ENCODE results near the gene AGAP1. TPM values are rescaled to one million over a fixed set of nuclear protein-coding genes. Genes with fewer than 3 reads are reported as not detected.

The AGAP1 gene
- polyA plus RNA-seq, 1 experiment = 12.4 TPM

DNA sequence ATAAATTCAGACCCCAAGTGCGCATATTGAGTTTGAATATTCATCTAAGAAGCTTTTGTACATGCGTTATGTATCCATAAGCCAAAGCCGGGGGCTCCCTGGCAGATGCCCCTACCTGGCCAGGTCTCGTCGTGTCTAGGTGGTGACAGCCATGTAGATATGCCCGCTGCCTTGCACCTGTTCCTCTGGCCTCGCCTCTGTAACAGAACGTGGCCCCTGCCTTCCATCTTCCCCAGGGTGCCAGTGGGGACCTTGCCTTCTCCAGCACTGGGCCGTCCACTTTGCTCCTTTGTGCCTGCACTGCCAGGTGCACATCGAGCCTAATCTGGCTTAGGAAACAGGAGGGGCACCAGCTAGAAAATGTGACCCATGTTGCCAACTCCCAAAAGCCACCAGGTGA lies 198.2 kb downstream of the AGAP1 start:
- CTCF ChIA-PET = interaction anchor here (0.5 kb wide), 1 partner anchor 38 kb away, joined by 5 read pairs; no protein-coding TSS in a partner anchor
- Histone ChIP-seq H3K27ac (ENCODE audit: low read depth, low read length) (no peak overlapping the region), H3K27me3 (ENCODE audit: control insufficient read depth, insufficient read depth, low read length) (no peaks in the 10 kb centered on the region), H3K9me3 (ENCODE audit: control insufficient read depth, insufficient read depth, low read length) (no peaks in the 10 kb centered on the region), H3K4me3 (ENCODE audit: low read depth, low read length) (no peak overlapping the region)
- DNase-seq (ENCODE audit: low read depth, low spot score) = no peak
- TF ChIP-seq, protein P1, sequence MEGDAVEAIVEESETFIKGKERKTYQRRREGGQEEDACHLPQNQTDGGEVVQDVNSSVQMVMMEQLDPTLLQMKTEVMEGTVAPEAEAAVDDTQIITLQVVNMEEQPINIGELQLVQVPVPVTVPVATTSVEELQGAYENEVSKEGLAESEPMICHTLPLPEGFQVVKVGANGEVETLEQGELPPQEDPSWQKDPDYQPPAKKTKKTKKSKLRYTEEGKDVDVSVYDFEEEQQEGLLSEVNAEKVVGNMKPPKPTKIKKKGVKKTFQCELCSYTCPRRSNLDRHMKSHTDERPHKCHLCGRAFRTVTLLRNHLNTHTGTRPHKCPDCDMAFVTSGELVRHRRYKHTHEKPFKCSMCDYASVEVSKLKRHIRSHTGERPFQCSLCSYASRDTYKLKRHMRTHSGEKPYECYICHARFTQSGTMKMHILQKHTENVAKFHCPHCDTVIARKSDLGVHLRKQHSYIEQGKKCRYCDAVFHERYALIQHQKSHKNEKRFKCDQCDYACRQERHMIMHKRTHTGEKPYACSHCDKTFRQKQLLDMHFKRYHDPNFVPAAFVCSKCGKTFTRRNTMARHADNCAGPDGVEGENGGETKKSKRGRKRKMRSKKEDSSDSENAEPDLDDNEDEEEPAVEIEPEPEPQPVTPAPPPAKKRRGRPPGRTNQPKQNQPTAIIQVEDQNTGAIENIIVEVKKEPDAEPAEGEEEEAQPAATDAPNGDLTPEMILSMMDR (IDR thresholded peaks at IDR 0.05; ENCODE audit: low read depth, low read length) = no peak
- POLR2A ChIA-PET = no interaction called here

DNA sequence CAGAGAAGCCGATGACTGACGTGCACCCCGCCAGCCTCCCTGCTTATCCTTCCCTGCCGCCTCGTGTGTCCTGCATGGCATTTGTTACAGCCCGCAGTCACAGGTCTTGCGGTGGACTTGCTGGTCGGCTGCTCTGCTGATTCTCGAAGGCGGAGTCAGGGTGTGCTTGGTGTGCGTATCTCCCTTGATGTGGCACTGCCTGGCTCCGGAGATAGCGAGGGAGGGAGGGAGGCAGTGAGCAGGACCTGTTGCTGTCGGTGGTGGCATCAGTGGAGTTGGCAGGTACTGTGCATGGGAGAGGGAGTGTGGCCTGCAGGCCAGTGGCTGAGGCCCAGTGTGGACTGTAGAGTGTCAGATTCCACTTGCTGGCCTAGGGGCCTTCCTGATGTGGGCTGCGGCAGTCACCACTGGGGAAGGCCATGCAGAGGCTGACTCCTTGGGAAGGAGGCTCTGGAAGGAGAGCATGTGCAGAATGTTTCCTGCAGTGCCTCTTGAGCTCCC lies 198.9 kb downstream of the AGAP1 start:
- DNase-seq (ENCODE audit: low read depth, low spot score) = no peak
- TF ChIP-seq, protein P1 (IDR thresholded peaks at IDR 0.05; ENCODE audit: low read depth, low read length) = no peak
- POLR2A ChIA-PET = no interaction called here
- Histone ChIP-seq H3K27ac (ENCODE audit: low read depth, low read length) (no peak overlapping the region), H3K27me3 (ENCODE audit: control insufficient read depth, insufficient read depth, low read length) (no peaks in the 10 kb centered on the region), H3K4me3 (ENCODE audit: low read depth, low read length) (no peak overlapping the region), H3K9me3 (ENCODE audit: control insufficient read depth, insufficient read depth, low read length) (no peaks in the 10 kb centered on the region; the same call in 1 of the 2 replicates)
- CTCF ChIA-PET = interaction anchor here (2.1 kb wide), 1 partner anchor 98 kb away, joined by 6 read pairs; no protein-coding TSS in a partner anchor

DNA sequence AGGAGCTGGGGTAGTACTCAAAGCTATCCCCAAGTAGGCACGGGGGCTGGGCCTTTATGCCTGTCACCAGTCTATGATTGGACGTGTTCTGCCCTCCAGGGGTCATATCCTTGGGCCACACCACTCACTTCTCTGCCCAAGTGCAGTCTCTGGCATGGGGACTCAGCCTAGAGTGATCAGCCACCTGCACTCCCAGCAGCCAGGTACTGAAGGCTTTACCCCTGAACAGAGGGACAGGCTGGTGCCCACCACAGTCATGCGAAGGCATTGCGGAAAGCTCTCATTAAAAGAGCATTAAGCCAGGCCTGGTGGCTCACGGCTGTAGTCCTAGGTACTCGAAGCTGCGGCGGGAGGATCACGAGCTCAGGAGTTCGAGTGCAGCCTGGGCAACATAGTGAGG lies 199.4 kb downstream of the AGAP1 start:
- TF ChIP-seq, protein P1 (IDR thresholded peaks at IDR 0.05; ENCODE audit: low read depth, low read length) = no peak
- Histone ChIP-seq H3K4me3 (ENCODE audit: low read depth, low read length) (no peak overlapping the region), H3K9me3 (ENCODE audit: control insufficient read depth, insufficient read depth, low read length) (peaks cover 4% of the 10 kb centered on the region; the same call in 1 of the 2 replicates), H3K27ac (ENCODE audit: low read depth, low read length) (no peak overlapping the region), H3K27me3 (ENCODE audit: control insufficient read depth, insufficient read depth, low read length) (no peaks in the 10 kb centered on the region)
- POLR2A ChIA-PET = no interaction called here
- DNase-seq (ENCODE audit: low read depth, low spot score) = no peak
- CTCF ChIA-PET = interaction anchor here (2.1 kb wide), 1 partner anchor 98 kb away, joined by 6 read pairs; no protein-coding TSS in a partner anchor

DNA sequence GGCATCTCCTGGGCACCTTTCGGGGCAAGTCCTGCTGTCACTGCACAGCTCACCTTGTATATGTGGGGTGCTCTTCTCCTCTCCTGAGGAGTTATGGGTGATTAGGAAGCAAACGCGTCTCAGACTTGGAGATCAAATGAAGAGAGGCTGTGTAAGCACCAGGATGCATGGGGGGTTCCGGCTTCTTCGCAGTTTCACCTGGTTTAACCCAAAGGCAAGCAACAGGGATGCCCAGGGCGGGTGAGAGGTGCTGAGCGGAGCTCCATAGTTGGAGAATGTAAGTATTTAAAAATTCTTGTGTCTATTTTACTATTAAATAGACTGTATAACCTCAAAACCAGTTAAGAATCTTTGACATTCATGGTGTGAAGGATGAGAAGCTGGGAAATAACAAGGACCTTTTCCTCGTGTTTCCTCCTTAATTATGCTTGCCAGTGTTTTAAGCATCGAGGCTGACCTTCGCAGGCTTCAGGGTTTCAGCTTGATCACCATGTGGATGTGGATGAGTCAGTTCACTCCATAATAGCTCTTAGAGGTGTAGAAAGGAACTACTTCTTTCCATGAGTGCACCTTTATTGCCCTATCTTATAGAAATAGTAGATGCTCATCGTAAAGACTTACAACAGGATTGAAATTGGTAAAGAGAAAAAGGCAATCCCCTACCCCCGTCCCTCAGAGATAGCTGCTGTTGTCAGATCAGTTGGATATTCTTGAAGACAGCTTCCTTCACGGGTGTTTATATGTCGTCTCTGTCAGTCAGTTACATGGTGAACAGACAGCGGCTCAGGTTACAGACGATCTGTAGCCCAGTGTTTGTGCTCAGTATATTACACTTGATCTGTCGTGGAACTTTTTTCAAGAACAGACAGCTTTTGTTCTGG lies 201.1 kb downstream of the AGAP1 start:
- no peak for DNase-seq (ENCODE audit: low read depth, low spot score)
- peaks cover 4% of the 10 kb centered on the region; the same call in 1 of the 2 replicates for H3K9me3 ChIP-seq (ENCODE audit: control insufficient read depth, insufficient read depth, low read length)
- TF ChIP-seq, protein P1 (IDR thresholded peaks at IDR 0.05; ENCODE audit: low read depth, low read length) = no peak
- POLR2A ChIA-PET = interaction anchor here (0.6 kb wide), 1 partner anchor 80 kb away, joined by 3 read pairs; no protein-coding TSS in a partner anchor
- H3K27me3 ChIP-seq (ENCODE audit: control insufficient read depth, insufficient read depth, low read length) = no peaks in the 10 kb centered on the region
- no peak overlapping the region for H3K4me3 ChIP-seq (ENCODE audit: low read depth, low read length)
- CTCF ChIA-PET = interaction anchor here (1.3 to 5.9 kb wide), 3 partner anchors 19 to 100 kb away, joined by 3 to 26 read pairs (median 6); no protein-coding TSS in a partner anchor
- H3K27ac ChIP-seq (ENCODE audit: low read depth, low read length) = no peak overlapping the region

DNA sequence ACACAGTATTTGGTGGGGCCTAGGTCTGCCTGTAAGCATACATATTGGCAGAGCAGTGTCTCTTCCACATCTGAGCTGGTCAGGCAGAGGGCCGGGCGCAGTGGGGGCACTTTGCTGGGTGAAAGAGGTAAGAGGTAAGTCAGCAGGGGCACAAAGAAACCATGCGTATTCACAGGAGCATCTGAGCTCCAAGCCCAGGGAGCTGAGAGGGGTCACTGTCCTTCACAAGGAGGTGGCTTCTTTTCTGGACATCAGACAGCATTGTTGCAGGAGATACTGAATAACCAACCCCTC lies 201.7 kb downstream of the AGAP1 start:
- TF ChIP-seq, protein P1 (IDR thresholded peaks at IDR 0.05; ENCODE audit: low read depth, low read length) = no peak
- Histone ChIP-seq H3K27me3 (ENCODE audit: control insufficient read depth, insufficient read depth, low read length) (no peaks in the 10 kb centered on the region), H3K9me3 (ENCODE audit: control insufficient read depth, insufficient read depth, low read length) (peaks cover 4% of the 10 kb centered on the region; the same call in 1 of the 2 replicates), H3K4me3 (ENCODE audit: low read depth, low read length) (no peak overlapping the region), H3K27ac (ENCODE audit: low read depth, low read length) (no peak overlapping the region)
- CTCF ChIA-PET = interaction anchor here (1.3 to 5.9 kb wide), 2 partner anchors 19 to 51 kb away, joined by 3 to 26 read pairs; no protein-coding TSS in a partner anchor
- POLR2A ChIA-PET = interaction anchor here (0.6 kb wide), 1 partner anchor 80 kb away, joined by 3 read pairs; no protein-coding TSS in a partner anchor
- DNase-seq (ENCODE audit: low read depth, low spot score) = no peak

Data from AG04450 (cell line).